GM23248 (cell line): ENCODE data around the gene HAPLN2. TPM values are rescaled to one million over a fixed set of nuclear protein-coding genes. Genes with fewer than 3 reads are reported as not detected.

Experiments used
- DNase-seq: peaks from one replicate; pipeline ENCODE4 v3.0.0-alpha.2; 2015
- H2AFZ ChIP-seq: fragments of 200-600 bp; sonication (generic); 2 replicates; pipeline ENCODE4 v1.6.1; 2016; ENCODE audit warnings: antibody characterized with exemption
- H3F3A ChIP-seq: fragments of 200-600 bp; sonication (generic); 2 replicates; pipeline ENCODE4 v1.6.1; 2016; ENCODE audit warnings: mild to moderate bottlenecking, antibody characterized with exemption, mixed run types; ENCODE audit not compliant: insufficient read depth
- H3K27ac ChIP-seq: fragments of 200-600 bp; sonication (generic); 2 replicates; pipeline ENCODE4 v1.5.1; 2016; ENCODE audit warnings: mild to moderate bottlenecking
- H3K27me3 ChIP-seq: fragments of 200-600 bp; sonication (generic); replicated peaks from 2 replicates; pipeline ENCODE4 v1.6.1; 2016; ENCODE audit warnings: mild to moderate bottlenecking; ENCODE audit not compliant: insufficient read depth
- H3K36me3 ChIP-seq: fragments of 200-600 bp; sonication (generic); 2 replicates; pipeline ENCODE4 v1.6.1; 2016; ENCODE audit warnings: low read depth, mild to moderate bottlenecking
- H3K4me1 ChIP-seq: fragments of 200-600 bp; sonication (generic); 2 replicates; pipeline ENCODE4 v1.6.1; 2016; ENCODE audit warnings: mild to moderate bottlenecking; ENCODE audit not compliant: insufficient read depth
- H3K4me2 ChIP-seq: fragments of 200-600 bp; sonication (generic); one replicate; pipeline ENCODE4 v1.6.1; 2016; ENCODE audit warnings: mild to moderate bottlenecking; ENCODE audit not compliant: unreplicated experiment
- H3K4me3 ChIP-seq: fragments of 200-600 bp; sonication (generic); 2 replicates; pipeline ENCODE4 v1.5.1; 2016; ENCODE audit warnings: mild to moderate bottlenecking
- H3K79me2 ChIP-seq: fragments of 200-600 bp; sonication (generic); 2 replicates; pipeline ENCODE4 v1.6.1; 2016; ENCODE audit warnings: mild to moderate bottlenecking; ENCODE audit not compliant: insufficient read depth
- H3K9ac ChIP-seq: fragments of 200-600 bp; sonication (generic); 2 replicates; pipeline ENCODE4 v1.6.1; 2016; ENCODE audit warnings: mild to moderate bottlenecking
- H3K9me2 ChIP-seq: fragments of 200-600 bp; sonication (generic); 2 replicates; pipeline ENCODE4 v1.6.1; 2016; ENCODE audit warnings: mixed run types, mild to moderate bottlenecking, moderate library complexity; ENCODE audit not compliant: insufficient read depth
- H3K9me3 ChIP-seq: fragments of 200-600 bp; sonication (generic); one replicate; pipeline ENCODE4 v1.6.1; 2017; ENCODE audit warnings: low read depth
- H4K20me1 ChIP-seq: fragments of 200-600 bp; sonication (generic); 2 replicates; pipeline ENCODE4 v1.6.0; 2016; ENCODE audit not compliant: insufficient read depth
- EZH2 ChIP-seq: fragments of 200-600 bp; sonication (generic); IDR thresholded peaks from 2 replicates; pipeline ENCODE4 v1.6.1; 2018; ENCODE audit warnings: antibody characterized with exemption, mild to moderate bottlenecking; ENCODE audit not compliant: insufficient read depth, poor library complexity, severe bottlenecking
- EZH2phosphoT487 ChIP-seq: fragments of 200-600 bp; sonication (generic); IDR thresholded peaks from 2 replicates; pipeline ENCODE4 v1.6.1; 2018; ENCODE audit warnings: antibody characterized with exemption, moderate library complexity, mild to moderate bottlenecking, low read depth; ENCODE audit not compliant: insufficient read depth
- WGBS, 2 experiments: methylation state at CpG; one replicate each; pipeline ENCODE4 v1.1.6; 2015 to 2017; ENCODE audit warnings: low lambda C conversion rate in 2 of 2, low coverage in 1 of 2; ENCODE audit errors: missing lambda C conversion rate in 2 of 2; 5-methylcytosine and 5-hydroxymethylcytosine counted together
- in situ Hi-C: fragments of 300-500 bp; cut with MboI; formaldehyde crosslinking; loops from 2 replicates; pipeline ENCODE4 v1.15.0; 2020
- polyA plus RNA-seq: library from polyadenylated mRNA; unstranded; fragments of >200 nt; fragmentation: Nextera tagmentation; extraction: Ambion mirVana; gene quantifications from 2 replicates; pipeline ENCODE4 v1.2.1, GENCODE V29; 2016
- total RNA-seq: library from RNA; depleted of rRNA; stranded (reverse); fragments of >200 nt; shearing (Covaris generic); gene quantifications from 2 replicates; pipeline ENCODE4 v1.2.3, GENCODE V29; 2014

Gene HAPLN2
- total and polyA plus RNA-seq, 2 experiments from 2014 or later = not detected

- TF ChIP-seq EZH2 (no peak), EZH2phosphoT487 (no peak)
- H3K9me3 ChIP-seq = no peaks in the 10 kb centered on the region
- peaks cover 6% of the 10 kb centered on the region for H3F3A ChIP-seq
- H3K4me2 ChIP-seq = no peak overlapping the region
- peaks cover 12% of the 10 kb centered on the region; the same call in 1 of the 2 replicates for H3K27me3 ChIP-seq
- no peak overlapping the region for H2AFZ ChIP-seq
- H3K36me3 ChIP-seq = no peaks in the 10 kb centered on the region
- DNase-seq = no peak
- 46 to 57% methylated on average over 2 of the region's 2 CpGs for WGBS, 2 experiments
- H3K79me2 ChIP-seq = no peaks in the 10 kb centered on the region
- H3K4me1 ChIP-seq = peaks cover 7% of the 10 kb centered on the region
- H3K27ac ChIP-seq = no peak overlapping the region
- H3K9me2 ChIP-seq = no peaks in the 10 kb centered on the region
- in situ Hi-C loops = no loop called here
- no peak overlapping the region for H3K9ac ChIP-seq
- no peak overlapping the region for H3K4me3 ChIP-seq
- no peaks in the 10 kb centered on the region for H4K20me1 ChIP-seq
These were observed 36.1 kb downstream of the HAPLN2 start for GRCh38 chr1:156655151-156655903.

GRCh38 chr1:156655904-156656516, 36.8 kb downstream of the HAPLN2 start:
- Histone ChIP-seq H3K27ac (no peak overlapping the region), H3F3A (peaks cover 13% of the 10 kb centered on the region), H3K79me2 (no peaks in the 10 kb centered on the region), H3K4me3 (no peak overlapping the region), H3K4me2 (no peak overlapping the region), H4K20me1 (no peaks in the 10 kb centered on the region), H3K4me1 (peaks cover 14% of the 10 kb centered on the region), H3K9ac (no peak overlapping the region), H2AFZ (no peak overlapping the region), H3K36me3 (no peaks in the 10 kb centered on the region), H3K9me3 (no peaks in the 10 kb centered on the region), H3K9me2 (no peaks in the 10 kb centered on the region), H3K27me3 (peaks cover 12% of the 10 kb centered on the region; the same call in 1 of the 2 replicates)
- TF ChIP-seq EZH2 (no peak), EZH2phosphoT487 (no peak)
- DNase-seq = no peak
- in situ Hi-C loops = no loop called here
- 45 to 59% methylated on average over 4 to 9 of the region's 9 CpGs for WGBS, 2 experiments

GRCh38 chr1:156656806-156657740, 37.9 kb downstream of the HAPLN2 start:
- H3K9ac ChIP-seq = no peak overlapping the region
- H3K36me3 ChIP-seq = no peaks in the 10 kb centered on the region
- peaks cover 12% of the 10 kb centered on the region; the same call in 1 of the 2 replicates for H3K27me3 ChIP-seq
- peak overlapping the region; percentile 65 for H2AFZ ChIP-seq
- peak overlapping the region; percentile 82 for H3K4me2 ChIP-seq
- peak; percentile 76 for DNase-seq
- no peaks in the 10 kb centered on the region for H3K9me2 ChIP-seq
- H3K4me3 ChIP-seq = peak overlapping the region; percentile 58
- H3K9me3 ChIP-seq = no peaks in the 10 kb centered on the region
- peak; percentile 87 for TF ChIP-seq EZH2
- TF ChIP-seq EZH2phosphoT487 = 0 out of 2 replicates have a peak, but pooled peaks have one; percentile 27
- no peaks in the 10 kb centered on the region for H3K79me2 ChIP-seq
- 2 to 4% methylated on average over 46 to 54 of the region's 54 CpGs for WGBS, 2 experiments
- H3F3A ChIP-seq = peaks cover 17% of the 10 kb centered on the region
- H4K20me1 ChIP-seq = no peaks in the 10 kb centered on the region
- H3K4me1 ChIP-seq = peaks cover 25% of the 10 kb centered on the region
- in situ Hi-C loops = no loop called here
- H3K27ac ChIP-seq = no peak overlapping the region

DNA sequence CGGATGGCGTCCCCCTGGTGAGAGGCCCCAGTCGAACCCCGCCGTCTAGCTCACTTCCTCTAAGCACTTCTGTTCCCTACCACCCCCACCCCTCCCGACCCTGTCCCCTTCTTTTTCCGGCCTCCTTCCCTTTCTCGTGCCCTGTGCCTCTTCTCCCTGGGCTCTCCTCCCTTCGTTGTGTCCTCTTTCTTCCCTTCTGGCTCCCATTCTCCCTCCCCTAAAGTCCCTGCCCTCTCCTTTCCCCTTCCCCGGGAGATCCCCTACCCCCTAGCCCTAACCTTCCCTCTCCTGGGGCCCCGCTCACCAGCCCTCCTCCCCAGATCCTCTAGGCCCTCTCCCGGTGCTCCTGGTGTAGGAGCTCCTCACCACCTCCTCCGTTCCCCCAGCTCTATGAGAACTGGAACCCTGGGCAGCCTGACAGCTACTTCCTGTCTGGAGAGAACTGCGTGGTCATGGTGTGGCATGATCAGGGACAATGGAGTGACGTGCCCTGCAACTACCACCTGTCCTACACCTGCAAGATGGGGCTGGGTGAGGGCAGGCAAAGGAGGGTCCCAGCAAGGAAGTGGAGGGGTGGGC, 38.6 kb downstream of the HAPLN2 start:
- Histone ChIP-seq H3K79me2 (no peaks in the 10 kb centered on the region), H3K4me2 (peak overlapping the region; percentile 82), H3K36me3 (no peaks in the 10 kb centered on the region), H2AFZ (0 out of 2 replicates have a peak overlapping the region, but pooled peaks have one; percentile 65), H3K9me3 (no peaks in the 10 kb centered on the region), H3K4me1 (peaks cover 32% of the 10 kb centered on the region), H3K27ac (no peak overlapping the region), H3K9me2 (no peaks in the 10 kb centered on the region), H3K4me3 (no peak overlapping the region), H3K27me3 (peaks cover 12% of the 10 kb centered on the region; the same call in 1 of the 2 replicates), H3K9ac (no peak overlapping the region), H4K20me1 (no peaks in the 10 kb centered on the region), H3F3A (peaks cover 24% of the 10 kb centered on the region)
- no peak for DNase-seq
- 13 to 27% methylated on average over 7 to 15 of the region's 15 CpGs for WGBS, 2 experiments
- TF ChIP-seq EZH2phosphoT487 = no peak
- TF ChIP-seq EZH2 = no peak
- in situ Hi-C loops = no loop called here
